Choroid plexus epithelial cell (primary cell): ENCODE measurements around the gene GBF1.
"Not testable (repeated sequence)": the region's sequence is repeated elsewhere in the genome, so short reads cannot be mapped to it uniquely, and the experiment has no call there.

ENCODE experiments used
- DNase-seq: peaks from one replicate; pipeline ENCODE4 v3.0.0-alpha.2; 2010; ENCODE audit warnings: low read depth
- H3K4me3 ChIP-seq: 2 replicates; pipeline ENCODE4 v1.5.1; 2011; ENCODE audit warnings: low read depth, mild to moderate bottlenecking, control low read depth, low read length, moderate library complexity
- TF ChIP-seq, protein P1 (sequence below): conservative IDR thresholded peaks from 2 replicates; pipeline ENCODE4 v1.5.1; 2011; ENCODE audit warnings: low read depth, mild to moderate bottlenecking, control low read depth, inconsistent platforms, low read length, moderate library complexity

Gene GBF1

DNA sequence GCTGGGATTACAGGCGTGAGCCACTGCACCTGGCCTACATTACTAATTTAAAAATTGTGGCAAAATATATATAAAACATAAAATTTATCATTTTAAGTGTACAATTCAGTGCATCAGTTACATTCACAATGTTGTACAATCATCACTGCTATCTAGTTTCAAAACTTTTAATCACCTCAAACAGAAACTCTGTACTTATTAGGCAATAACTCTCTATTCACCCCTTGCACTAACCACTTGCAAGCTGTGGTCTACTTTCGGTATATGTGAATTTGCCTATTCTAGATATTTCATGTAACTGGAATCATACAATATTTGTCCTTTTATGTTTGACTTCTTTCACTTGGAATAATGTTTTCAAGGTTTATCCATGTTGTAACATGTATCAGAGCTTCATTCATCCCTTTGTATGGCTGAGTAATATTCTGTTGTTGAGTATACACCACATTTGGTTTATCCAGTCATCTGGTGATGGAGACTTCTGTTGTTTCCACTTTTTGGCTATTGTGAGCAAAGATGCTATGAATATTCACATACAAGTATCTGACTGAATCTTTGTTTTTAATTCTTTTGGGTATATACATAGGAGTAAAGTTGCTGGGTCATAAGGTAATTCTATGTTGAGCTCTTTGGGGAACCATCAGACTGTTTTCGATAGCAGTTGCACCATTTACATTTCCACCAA is 33.6 kb upstream of the GBF1 start:
- no peak for DNase-seq
- TF ChIP-seq, protein P1, sequence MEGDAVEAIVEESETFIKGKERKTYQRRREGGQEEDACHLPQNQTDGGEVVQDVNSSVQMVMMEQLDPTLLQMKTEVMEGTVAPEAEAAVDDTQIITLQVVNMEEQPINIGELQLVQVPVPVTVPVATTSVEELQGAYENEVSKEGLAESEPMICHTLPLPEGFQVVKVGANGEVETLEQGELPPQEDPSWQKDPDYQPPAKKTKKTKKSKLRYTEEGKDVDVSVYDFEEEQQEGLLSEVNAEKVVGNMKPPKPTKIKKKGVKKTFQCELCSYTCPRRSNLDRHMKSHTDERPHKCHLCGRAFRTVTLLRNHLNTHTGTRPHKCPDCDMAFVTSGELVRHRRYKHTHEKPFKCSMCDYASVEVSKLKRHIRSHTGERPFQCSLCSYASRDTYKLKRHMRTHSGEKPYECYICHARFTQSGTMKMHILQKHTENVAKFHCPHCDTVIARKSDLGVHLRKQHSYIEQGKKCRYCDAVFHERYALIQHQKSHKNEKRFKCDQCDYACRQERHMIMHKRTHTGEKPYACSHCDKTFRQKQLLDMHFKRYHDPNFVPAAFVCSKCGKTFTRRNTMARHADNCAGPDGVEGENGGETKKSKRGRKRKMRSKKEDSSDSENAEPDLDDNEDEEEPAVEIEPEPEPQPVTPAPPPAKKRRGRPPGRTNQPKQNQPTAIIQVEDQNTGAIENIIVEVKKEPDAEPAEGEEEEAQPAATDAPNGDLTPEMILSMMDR: no peak
- H3K4me3 ChIP-seq: no peak overlapping the region

DNA sequence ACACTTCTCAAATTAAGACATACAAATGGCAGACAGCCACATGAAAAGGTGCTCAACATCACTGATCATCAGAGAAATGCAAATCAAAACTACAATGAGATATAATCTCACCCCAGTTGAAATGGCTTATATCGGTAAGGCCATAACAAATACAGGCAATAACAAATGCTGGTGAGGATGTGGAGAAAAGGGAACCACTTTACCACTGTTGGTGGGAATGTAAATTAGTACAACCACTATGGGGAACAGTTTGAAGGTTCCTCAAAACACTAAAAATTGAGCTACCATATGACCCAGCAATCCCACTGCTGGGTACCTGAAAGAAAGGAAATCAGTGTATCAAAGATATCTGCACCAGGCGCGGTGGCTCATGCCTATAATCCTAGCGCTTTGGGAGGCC is 31.7 kb upstream of the GBF1 start:
- H3K4me3 ChIP-seq, DNase-seq: not testable (repeated sequence)

DNA sequence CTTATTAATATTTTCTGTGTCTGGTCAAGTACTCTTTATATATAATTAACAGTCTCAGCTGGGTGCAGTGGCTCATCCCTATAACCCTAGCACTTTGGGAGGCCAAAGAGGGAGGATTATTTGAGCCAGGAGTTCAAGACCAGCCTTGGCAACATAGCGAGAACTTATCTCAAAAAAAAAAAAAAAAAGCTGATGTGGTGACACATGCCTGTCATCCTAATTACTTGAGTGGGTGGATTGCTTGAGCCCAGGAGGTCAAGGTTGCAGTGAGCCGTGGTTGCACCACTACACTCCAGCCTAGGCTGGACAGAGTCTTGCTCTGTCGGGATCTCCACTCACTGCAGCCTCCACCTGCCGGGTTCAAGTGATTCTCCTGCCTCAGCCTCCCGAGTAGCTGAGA is 26.0 kb upstream of the GBF1 start:
- TF ChIP-seq, protein P1: no peak
- DNase-seq: no peak

DNA sequence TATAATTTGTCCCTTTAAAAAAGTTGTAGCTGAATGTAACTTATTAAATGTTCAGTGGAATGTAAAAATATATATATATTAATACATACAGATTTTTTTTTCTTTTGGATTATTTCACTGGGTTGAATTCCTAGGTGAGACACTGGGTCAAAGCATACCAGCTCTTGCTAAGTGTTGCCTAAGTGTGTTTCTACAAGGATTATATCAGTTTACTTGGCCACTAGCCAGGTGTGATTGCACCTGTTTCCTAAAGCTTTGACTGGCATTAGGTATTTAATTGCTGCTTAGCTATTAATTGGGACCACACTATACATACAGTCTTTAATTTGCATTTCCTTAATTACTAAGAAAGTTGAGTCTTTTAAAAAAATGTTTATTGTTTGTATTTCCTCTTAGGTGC is 24.7 kb upstream of the GBF1 start:
- TF ChIP-seq, protein P1: no peak
- no peak for DNase-seq

More for the DNA sequence above, 26.0 kb upstream of the GBF1 start:
- no peak overlapping the region for H3K4me3 ChIP-seq

DNA sequence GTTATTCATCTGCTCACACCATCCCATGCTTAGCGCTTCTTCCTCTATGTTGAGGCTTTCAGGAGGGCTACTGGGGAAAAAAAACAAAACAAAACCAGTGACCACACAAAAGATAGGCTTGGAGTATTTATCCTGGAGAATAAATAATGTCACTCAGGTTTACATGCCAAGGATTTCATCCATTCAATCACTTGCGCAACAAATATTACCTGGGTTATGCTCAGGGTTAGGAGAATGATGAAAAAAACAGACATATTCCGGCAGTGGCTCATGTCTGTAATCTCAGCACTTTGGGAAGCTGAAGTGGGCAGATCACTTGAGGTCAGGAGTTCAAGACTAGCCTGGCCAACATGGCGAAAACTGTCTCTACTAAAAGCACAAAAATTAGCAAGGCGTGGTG is 22.5 kb upstream of the GBF1 start:
- TF ChIP-seq, protein P1: no peak
- H3K4me3 ChIP-seq: no peak overlapping the region
- DNase-seq: no peak

More for the DNA sequence above, 24.7 kb upstream of the GBF1 start:
- H3K4me3 ChIP-seq: no peak overlapping the region

DNA sequence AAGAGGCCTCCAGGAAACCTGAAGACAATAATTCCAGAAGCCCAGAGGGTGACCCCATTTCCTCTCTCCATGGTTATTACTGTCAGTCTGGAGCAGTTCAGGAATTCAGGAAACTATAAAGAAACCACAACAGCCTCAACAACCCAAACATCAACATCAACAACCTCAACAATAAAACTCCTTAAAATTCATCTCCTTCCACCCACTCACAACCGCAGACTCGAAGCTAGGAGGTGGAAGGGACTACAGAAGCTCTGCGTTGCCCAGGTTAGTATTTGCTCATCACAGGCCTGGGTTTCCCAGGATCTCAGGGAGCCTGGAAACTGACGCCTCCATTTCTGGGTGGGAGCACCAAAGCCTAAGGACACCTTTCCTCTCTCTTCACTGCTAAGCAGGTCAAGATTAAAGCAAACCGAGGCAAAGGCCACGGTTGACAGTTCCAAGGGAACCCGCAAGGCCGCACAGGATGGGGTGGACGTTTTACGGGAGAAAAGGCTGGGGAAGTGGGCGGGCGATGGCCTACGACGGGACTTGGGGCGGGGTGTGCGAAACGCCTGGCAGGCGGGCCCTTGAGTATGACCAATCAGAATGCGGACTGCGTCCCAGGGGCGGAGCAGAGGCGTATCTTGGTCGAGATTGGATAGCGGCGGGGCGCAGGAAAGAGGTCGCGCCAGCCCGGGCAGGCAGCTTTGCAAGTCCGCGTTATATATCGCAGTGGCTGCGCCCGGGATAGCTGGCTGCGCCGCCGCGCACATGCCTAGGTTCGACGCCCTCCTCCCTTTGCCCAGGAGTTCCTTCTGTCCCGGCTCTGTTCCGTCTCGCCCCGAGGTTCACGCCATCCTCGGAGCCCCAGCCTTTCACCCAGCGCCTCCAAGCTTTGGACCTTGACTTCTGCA is 19.4 kb upstream of the GBF1 start, which contains the start of gene ELOVL3:
ELOVL3 (plus strand) TSS at position 654 of the 896 bp plus-strand sequence. CDS start 250 bp downstream, outside the sequence.
- TF ChIP-seq, protein P1: no peak
- H3K4me3 ChIP-seq: peak within 1 kb of the TSS; percentile 49
- peak; percentile 97 for DNase-seq

DNA sequence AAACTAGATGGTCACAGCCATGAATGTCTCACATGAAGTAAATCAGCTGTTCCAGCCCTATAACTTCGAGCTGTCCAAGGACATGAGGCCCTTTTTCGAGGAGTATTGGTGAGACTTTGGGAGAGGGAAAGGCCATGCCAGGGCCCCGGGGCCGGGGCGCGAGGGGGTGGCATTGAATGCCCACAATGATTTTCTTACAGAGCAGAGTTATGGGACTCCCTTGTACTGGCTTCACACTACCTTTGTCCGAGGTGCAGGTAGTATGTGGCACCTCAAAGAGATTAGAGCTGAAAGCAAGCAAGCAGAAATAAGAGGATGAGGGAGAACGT is 18.8 kb upstream of the GBF1 start:
- no peak for DNase-seq
- no peak overlapping the region for H3K4me3 ChIP-seq
- TF ChIP-seq, protein P1: no peak
